ENCODE data around the gene MXD1.

The MXD1 gene

GRCh38 chr2:69975853-69976462 lies 61.0 kb downstream of the MXD1 start:
- no peak for FAIRE-seq

GRCh38 chr2:69977186-69977585 lies 62.3 kb downstream of the MXD1 start:
- FAIRE-seq (no peak), DNase-seq (ENCODE audit: low spot score) (no peak)

More at GRCh38 chr2:69975853-69976462, 61.0 kb downstream of the MXD1 start:
- DNase-seq (ENCODE audit: low spot score) = no peak

- no peak for DNase-seq (ENCODE audit: low spot score)
- no peak for FAIRE-seq
Measured at GRCh38 chr2:69977906-69978482, 63.1 kb downstream of the MXD1 start.

GRCh38 chr2:69979902-69980807 lies 65.2 kb downstream of the MXD1 start:
- FAIRE-seq (no peak), DNase-seq (ENCODE audit: low spot score) (no peak)

- FAIRE-seq (no peak), DNase-seq (ENCODE audit: low spot score) (no peak)
Measured at GRCh38 chr2:69983392-69983966, 68.6 kb downstream of the MXD1 start.

- no peak for FAIRE-seq
- DNase-seq (ENCODE audit: low spot score) = no peak
Measured at GRCh38 chr2:69985216-69985615, 70.3 kb downstream of the MXD1 start.

- FAIRE-seq (no peak), DNase-seq (ENCODE audit: low spot score) (no peak)
Measured at GRCh38 chr2:69985688-69986087, 70.8 kb downstream of the MXD1 start.

- no peak for FAIRE-seq
- no peak for DNase-seq (ENCODE audit: low spot score)
Measured at GRCh38 chr2:69986691-69987090, 71.8 kb downstream of the MXD1 start.

GRCh38 chr2:69988086-69988635 lies 73.3 kb downstream of the MXD1 start:
- FAIRE-seq (no peak), DNase-seq (ENCODE audit: low spot score) (no peak)

GRCh38 chr2:69989009-69989408 lies 74.1 kb downstream of the MXD1 start:
- no peak for DNase-seq (ENCODE audit: low spot score)
- FAIRE-seq = no peak

- FAIRE-seq (no peak), DNase-seq (ENCODE audit: low spot score) (no peak)
Measured at GRCh38 chr2:69989441-69990105, 74.7 kb downstream of the MXD1 start.

All from RCC 7860 (cell line).